ENCODE measurements around the gene CLTB. TPM values are rescaled to one million over a fixed set of nuclear protein-coding genes. Genes with fewer than 3 reads are reported as not detected.

The CLTB gene
- total RNA-seq, 1 experiment from 2014 or later = 354 TPM

DNA sequence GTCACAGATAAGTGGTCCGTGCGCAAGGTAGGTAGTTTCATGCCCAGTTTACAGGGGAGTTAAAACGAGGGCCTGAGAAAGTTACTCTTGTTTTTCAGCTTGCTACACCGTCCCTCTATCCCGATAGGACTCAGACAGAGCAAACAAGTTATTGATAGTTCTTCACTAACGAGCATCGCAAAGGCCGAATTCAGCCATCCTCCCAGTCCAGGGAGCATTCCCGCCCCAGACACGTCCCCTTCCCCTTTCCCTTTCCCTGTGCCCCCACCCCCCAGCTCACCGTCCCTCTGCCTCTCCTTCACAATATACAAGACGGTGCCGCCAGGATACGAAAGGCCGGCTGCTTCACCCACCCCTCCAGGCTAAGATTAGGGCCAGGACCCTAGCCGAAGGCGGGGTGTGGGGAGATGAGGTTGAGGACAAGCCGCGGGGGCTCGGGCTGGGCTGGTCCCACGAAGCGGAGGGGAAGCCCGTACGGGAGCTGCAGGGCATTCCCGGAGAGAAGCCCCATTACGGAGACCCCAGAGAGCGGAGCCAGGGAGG is 55.4 kb downstream of the CLTB start:
- peak overlapping the region; percentile 85 for H3K4me2 ChIP-seq (ENCODE audit: low read length)
- peak; percentile 10 for DNase-seq
- peaks cover 11% of the 10 kb centered on the region; the same call in 1 of the 2 replicates for H3K4me1 ChIP-seq (ENCODE audit: insufficient read depth, low read length)
- no peaks in the 10 kb centered on the region for H3K9me2 ChIP-seq (replicated peaks; ENCODE audit: low read length)
- ChIA-PET POLR2A (ENCODE audit: unreplicated experiment) (no interaction called here), CTCF (no interaction called here)
- H2AFZ ChIP-seq (ENCODE audit: low read length) = peak overlapping the region; percentile 81
- H3K27ac ChIP-seq (ENCODE audit: low read length) = no peak overlapping the region
- peaks cover 49% of the 10 kb centered on the region for H3K79me2 ChIP-seq (ENCODE audit: low read length)
- ATAC-seq = peak; percentile 20
- H3K9ac ChIP-seq (ENCODE audit: low read length) = peak overlapping the region; percentile 84
- H3K9me3 ChIP-seq (ENCODE audit: low read length) = no peaks in the 10 kb centered on the region
- TF ChIP-seq, protein P1, sequence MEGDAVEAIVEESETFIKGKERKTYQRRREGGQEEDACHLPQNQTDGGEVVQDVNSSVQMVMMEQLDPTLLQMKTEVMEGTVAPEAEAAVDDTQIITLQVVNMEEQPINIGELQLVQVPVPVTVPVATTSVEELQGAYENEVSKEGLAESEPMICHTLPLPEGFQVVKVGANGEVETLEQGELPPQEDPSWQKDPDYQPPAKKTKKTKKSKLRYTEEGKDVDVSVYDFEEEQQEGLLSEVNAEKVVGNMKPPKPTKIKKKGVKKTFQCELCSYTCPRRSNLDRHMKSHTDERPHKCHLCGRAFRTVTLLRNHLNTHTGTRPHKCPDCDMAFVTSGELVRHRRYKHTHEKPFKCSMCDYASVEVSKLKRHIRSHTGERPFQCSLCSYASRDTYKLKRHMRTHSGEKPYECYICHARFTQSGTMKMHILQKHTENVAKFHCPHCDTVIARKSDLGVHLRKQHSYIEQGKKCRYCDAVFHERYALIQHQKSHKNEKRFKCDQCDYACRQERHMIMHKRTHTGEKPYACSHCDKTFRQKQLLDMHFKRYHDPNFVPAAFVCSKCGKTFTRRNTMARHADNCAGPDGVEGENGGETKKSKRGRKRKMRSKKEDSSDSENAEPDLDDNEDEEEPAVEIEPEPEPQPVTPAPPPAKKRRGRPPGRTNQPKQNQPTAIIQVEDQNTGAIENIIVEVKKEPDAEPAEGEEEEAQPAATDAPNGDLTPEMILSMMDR (conservative IDR thresholded peaks at IDR 0.05; ENCODE audit: low read depth, low read length) = no peak
- no peak for TF ChIP-seq EZH2 (IDR thresholded peaks at IDR 0.05; ENCODE audit: low read length, unreplicated experiment)
- H3K36me3 ChIP-seq (ENCODE audit: low read depth, low read length) = peaks cover 9% of the 10 kb centered on the region; the same call in 1 of the 2 replicates
- H4K20me1 ChIP-seq (ENCODE audit: low read length) = 0 out of 2 replicates have a peak, but pooled peaks cover 4% of the 10 kb centered on the region
- intact Hi-C loops (cut with micrococcal nuclease) = loop anchor here (2.0 kb wide), 1 partner anchor 54 kb away; no protein-coding TSS in a partner anchor
- H3K27me3 ChIP-seq (ENCODE audit: low read length) = no peaks in the 10 kb centered on the region
- H3K4me3 ChIP-seq (ENCODE audit: low read length) = peak overlapping the region; percentile 95
- BruUV-seq (replicated peaks) = TSS peak; percentile 79
- H3F3A ChIP-seq (ENCODE audit: low read length, unreplicated experiment) = no peaks in the 10 kb centered on the region

DNA sequence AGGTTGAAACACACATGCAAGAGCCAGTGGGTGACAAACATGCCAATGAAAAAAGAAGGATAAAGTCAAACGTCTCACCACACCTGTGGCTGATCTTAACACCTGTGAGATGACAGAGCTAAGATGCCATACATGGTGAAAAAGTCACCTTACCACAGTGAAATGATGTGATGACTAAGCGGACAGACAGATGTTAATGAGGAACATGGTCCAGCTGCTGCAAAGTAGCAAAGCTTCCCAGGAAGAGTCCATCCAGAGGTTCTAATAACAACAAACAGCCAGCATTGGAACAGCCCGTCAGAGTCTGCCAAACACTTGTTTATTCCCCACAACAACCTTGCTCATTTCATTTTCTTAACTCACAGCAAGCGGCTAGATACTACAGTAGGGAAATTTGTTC is 56.7 kb downstream of the CLTB start:
- BruUV-seq (replicated peaks) = TSS peak; percentile 13

DNA sequence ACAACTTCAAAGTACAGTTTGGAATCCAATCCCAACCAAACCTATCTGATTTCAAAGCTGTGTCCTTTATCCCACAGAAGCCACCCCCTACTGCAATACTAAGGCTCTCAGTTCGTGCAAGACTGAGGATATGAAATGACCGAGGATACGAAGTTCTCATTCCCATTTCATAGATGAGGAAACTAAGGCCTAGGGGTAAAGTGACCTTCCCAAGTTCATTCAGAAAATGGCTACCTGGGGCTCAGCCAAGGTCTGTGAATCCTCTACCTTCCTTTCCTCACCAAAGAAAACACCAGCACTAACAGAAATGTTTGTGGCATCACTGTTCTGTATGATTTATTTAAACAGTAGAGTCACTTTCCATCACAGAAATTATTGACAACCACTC is 60.2 kb downstream of the CLTB start:
- Histone ChIP-seq H4K20me1 (ENCODE audit: low read length) (0 out of 2 replicates have a peak, but pooled peaks cover 4% of the 10 kb centered on the region), H3F3A (ENCODE audit: low read length, unreplicated experiment) (no peaks in the 10 kb centered on the region), H3K79me2 (ENCODE audit: low read length) (peaks cover 72% of the 10 kb centered on the region), H3K27me3 (ENCODE audit: low read length) (no peaks in the 10 kb centered on the region), H3K4me1 (ENCODE audit: insufficient read depth, low read length) (0 out of 2 replicates have a peak, but pooled peaks cover 5% of the 10 kb centered on the region), H3K27ac (ENCODE audit: low read length) (no peak overlapping the region), H3K9me2 (replicated peaks; ENCODE audit: low read length) (no peaks in the 10 kb centered on the region), H3K4me2 (ENCODE audit: low read length) (no peak overlapping the region), H2AFZ (ENCODE audit: low read length) (no peak overlapping the region), H3K9me3 (ENCODE audit: low read length) (no peaks in the 10 kb centered on the region), H3K9ac (ENCODE audit: low read length) (no peak overlapping the region), H3K36me3 (ENCODE audit: low read depth, low read length) (peaks cover 39% of the 10 kb centered on the region), H3K4me3 (ENCODE audit: low read length) (no peak overlapping the region)
- ChIA-PET POLR2A (ENCODE audit: unreplicated experiment) (interaction anchor here (0.7 kb wide), 1 partner anchor 176 kb away, joined by 3 read pairs; no protein-coding TSS in a partner anchor), CTCF (no interaction called here)
- ATAC-seq (no peak), DNase-seq (no peak)
- TF ChIP-seq, protein P1 (conservative IDR thresholded peaks at IDR 0.05; ENCODE audit: low read depth, low read length) = no peak
- TF ChIP-seq EZH2phosphoT487 (IDR thresholded peaks at IDR 0.05; ENCODE audit: borderline replicate concordance, low read length) (no peak), EZH2 (IDR thresholded peaks at IDR 0.05; ENCODE audit: low read length, unreplicated experiment) (no peak)
- intact Hi-C loops (cut with micrococcal nuclease) = no loop called here
- no TSS peak for BruUV-seq (replicated peaks)

More for the DNA sequence above, 56.7 kb downstream of the CLTB start:
- Histone ChIP-seq H3F3A (ENCODE audit: low read length, unreplicated experiment) (no peaks in the 10 kb centered on the region), H3K4me1 (ENCODE audit: insufficient read depth, low read length) (peaks cover 11% of the 10 kb centered on the region; the same call in 1 of the 2 replicates), H3K9me2 (replicated peaks; ENCODE audit: low read length) (no peaks in the 10 kb centered on the region), H3K27ac (ENCODE audit: low read length) (no peak overlapping the region), H3K79me2 (ENCODE audit: low read length) (peaks cover 60% of the 10 kb centered on the region), H3K36me3 (ENCODE audit: low read depth, low read length) (peaks cover 11% of the 10 kb centered on the region), H3K4me3 (ENCODE audit: low read length) (peak overlapping the region; percentile 95; the same call in 1 of the 2 replicates), H3K9ac (ENCODE audit: low read length) (no peak overlapping the region), H3K4me2 (ENCODE audit: low read length) (peak overlapping the region; percentile 85), H3K9me3 (ENCODE audit: low read length) (no peaks in the 10 kb centered on the region), H4K20me1 (ENCODE audit: low read length) (0 out of 2 replicates have a peak, but pooled peaks cover 4% of the 10 kb centered on the region), H3K27me3 (ENCODE audit: low read length) (no peaks in the 10 kb centered on the region), H2AFZ (ENCODE audit: low read length) (no peak overlapping the region)
- intact Hi-C loops (cut with micrococcal nuclease) = loop anchor here (2.0 kb wide), 1 partner anchor 55 kb away; no protein-coding TSS in a partner anchor
- ChIA-PET CTCF (no interaction called here), POLR2A (ENCODE audit: unreplicated experiment) (no interaction called here)
- TF ChIP-seq, protein P1 (conservative IDR thresholded peaks at IDR 0.05; ENCODE audit: low read depth, low read length) = no peak
- TF ChIP-seq EZH2 (IDR thresholded peaks at IDR 0.05; ENCODE audit: low read length, unreplicated experiment) (no peak), EZH2phosphoT487 (IDR thresholded peaks at IDR 0.05; ENCODE audit: borderline replicate concordance, low read length) (no peak)
- DNase-seq (peak; percentile 15), ATAC-seq (no peak)
